GM19035 (cell line): ENCODE results near the gene GALNT15.

Experiments used
- ATAC-seq: cut with Tn5 transposase; IDR thresholded peaks from one replicate; pipeline ENCODE4 v1.9.1; 2021; ENCODE audit not compliant: unreplicated experiment

The GALNT15 gene, protein sequence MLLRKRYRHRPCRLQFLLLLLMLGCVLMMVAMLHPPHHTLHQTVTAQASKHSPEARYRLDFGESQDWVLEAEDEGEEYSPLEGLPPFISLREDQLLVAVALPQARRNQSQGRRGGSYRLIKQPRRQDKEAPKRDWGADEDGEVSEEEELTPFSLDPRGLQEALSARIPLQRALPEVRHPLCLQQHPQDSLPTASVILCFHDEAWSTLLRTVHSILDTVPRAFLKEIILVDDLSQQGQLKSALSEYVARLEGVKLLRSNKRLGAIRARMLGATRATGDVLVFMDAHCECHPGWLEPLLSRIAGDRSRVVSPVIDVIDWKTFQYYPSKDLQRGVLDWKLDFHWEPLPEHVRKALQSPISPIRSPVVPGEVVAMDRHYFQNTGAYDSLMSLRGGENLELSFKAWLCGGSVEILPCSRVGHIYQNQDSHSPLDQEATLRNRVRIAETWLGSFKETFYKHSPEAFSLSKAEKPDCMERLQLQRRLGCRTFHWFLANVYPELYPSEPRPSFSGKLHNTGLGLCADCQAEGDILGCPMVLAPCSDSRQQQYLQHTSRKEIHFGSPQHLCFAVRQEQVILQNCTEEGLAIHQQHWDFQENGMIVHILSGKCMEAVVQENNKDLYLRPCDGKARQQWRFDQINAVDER

GRCh38 chr3:16174389-16174788 lies at the start of gene GALNT15:
Gene GALNT15, plus strand, starts transcription at chr3:16174680. Its CDS starts 472 bp downstream, at chr3:16175152.
- ATAC-seq, result no peak

GRCh38 chr3:16126634-16127033 lies 47.8 kb upstream of the GALNT15 start:
- no peak for ATAC-seq

DNA sequence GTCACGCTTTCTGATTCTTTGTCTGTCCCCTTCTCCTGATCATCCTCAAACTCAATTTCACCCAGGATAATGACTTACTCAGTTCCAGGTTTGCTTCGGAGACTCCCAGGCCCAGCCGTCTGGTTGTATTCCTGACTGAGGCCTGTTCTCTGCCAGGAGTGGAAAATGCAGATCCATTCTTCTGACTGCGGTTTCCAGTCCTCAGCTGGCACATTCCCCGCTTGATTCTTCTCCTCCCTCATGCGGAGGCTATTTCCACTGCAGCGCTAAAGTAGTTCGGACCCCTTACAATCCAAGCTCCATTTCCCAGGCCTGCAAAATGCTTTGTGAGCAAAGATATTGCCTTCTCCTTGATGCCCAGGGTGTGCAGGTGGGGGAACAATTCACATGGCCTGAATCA lies 47.2 kb upstream of the GALNT15 start:
- ATAC-seq, result no peak

GRCh38 chr3:16130066-16130465 lies 44.4 kb upstream of the GALNT15 start:
- ATAC-seq, result no peak

GRCh38 chr3:16132190-16132589 lies 42.3 kb upstream of the GALNT15 start:
- ATAC-seq, result no peak

DNA sequence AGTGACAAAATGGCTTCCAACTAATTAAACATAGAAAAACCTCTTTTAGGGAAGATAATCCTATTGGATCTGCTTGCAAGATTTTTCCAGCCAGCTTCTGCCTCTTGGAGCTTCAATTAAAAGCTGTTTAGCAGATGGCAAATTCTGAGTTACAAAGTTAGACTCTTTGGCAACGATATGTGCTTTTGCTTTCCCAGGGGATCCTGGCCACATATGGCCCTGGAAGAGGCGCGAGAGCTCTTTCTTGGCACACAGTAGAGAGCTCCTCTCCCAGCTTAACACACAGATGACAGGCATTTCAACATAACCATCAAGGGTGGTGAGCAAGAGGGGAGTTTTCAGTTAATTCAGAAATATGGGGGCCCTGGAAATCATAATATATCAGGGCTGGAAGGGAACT lies 41.6 kb upstream of the GALNT15 start:
- no peak for ATAC-seq

DNA sequence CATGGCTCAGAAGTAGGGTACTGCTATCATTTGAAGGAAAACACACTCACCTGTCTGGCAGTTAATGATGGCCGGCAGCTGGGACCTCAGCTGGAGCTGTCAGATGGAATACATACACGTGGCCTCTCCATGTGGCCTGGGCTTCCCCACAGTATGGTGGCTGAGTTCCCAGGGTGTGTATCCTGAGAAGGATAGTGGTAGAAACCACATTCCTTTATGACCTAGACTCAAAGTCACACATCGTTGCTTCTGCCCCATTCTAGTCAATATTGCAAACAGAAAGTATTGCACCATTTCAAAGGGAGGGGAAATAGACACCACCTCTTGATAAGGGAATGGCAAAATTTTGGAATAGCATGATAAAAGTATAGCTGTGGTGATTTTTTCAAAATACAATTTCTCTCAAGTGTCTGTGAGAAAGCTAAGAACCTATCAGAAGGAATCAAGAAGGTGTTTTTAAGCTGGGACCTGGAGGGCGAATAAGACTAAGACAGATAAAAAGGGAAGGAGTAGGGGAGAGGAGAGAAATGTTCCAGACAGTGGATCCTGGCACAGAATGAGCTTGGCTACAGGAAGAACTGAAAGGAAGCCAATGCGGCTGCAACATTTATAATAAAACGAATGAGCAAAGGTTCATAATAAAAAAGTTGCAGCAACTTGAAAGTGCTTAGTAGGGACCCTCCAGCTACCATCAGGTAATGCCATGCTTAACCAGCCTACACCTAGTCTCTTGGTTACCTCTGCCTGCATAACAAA lies 40.1 kb upstream of the GALNT15 start:
- ATAC-seq, result no peak

DNA sequence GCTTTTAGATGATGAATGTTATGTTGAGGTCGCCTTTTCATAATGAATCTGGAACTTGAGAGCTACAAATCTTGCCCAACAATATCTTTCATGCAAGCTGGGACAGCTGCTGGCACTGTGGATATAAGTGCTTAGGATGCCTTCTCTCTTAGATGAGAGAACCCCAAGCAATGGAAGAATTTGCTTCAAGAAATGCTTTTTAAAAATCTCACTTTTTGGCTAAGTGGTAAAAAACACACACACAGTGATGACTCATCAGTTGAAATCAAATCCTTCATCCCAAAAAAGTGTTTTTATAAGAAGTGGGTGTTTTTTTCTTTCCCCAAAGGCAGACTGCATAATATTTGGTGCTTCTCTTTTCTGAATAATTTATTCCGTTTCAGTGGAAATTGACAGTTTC lies 38.4 kb upstream of the GALNT15 start:
- no peak for ATAC-seq

DNA sequence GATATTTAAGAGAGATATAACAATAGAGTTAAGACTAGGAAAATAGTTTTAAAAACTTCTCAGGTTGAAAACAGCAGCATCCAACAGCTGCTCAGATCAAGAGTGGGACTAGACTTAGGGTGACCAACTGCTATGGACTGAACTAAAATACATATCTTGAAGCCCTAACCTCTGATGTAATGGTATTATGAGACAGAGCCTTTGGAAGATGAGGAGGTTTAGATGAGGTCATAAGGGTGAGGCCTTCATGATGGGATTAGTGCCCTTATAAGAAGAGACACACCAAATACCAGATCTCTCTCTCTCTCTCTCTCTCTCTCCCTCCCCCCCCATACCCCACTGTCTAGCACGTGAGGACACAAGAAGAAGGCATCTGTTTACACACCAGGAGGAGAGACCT lies 37.4 kb upstream of the GALNT15 start:
- no peak for ATAC-seq

DNA sequence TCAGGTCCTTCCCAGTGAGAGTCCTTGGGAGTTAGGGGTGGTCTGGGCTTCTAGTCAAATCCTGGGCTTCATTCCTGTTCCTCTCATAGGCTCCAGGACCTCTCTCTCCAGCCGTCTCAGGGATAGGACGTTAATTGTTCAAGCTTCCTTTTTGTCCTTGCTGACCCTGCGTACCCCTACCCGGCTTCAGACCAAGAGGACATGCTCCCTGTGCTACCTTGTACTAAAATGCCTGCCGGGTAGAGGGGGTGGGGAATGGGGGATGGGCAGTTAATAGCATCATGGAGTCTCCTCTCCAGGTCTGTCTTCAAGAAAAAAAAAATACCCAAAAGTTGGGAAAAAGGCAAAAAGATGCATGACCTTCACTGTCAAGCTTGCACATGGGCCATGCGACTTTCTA lies 36.5 kb upstream of the GALNT15 start:
- no peak for ATAC-seq

DNA sequence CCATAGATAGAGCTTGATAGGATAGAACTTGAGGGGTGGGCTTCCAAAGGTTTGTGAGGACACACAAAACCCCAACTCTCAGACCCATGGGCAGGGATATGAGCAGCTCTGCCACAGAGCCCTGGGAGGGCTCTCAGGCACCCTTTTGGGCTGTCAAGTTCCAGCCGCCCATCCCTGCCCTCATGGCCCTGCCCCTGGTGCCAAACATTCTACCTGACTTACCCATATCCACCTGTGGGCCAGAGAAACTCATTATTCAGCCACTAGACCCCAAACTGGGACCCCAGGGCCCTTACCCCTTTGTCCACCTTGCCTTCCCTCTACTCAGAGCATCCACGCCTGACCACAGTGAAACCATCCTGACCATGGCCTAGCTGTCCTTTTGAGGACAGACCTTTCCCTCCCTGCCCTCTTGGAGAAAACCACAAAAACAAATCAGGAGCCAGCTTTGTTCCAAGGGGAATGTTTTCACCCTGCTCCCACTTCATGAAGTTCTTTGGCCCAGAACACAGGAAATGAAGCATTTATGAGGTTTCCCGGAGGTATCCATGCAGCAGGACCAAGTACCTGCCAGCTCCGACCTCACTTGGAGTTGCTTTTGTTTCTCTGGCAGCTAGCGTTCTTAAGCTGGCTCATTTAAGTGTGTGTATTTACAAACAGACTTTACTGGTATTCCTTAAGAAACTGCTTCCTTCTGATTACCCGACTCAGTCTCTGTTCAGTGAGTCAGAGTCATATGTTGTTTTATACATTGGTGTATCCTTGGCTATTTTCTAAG lies 34.2 kb upstream of the GALNT15 start:
- ATAC-seq, result no peak

DNA sequence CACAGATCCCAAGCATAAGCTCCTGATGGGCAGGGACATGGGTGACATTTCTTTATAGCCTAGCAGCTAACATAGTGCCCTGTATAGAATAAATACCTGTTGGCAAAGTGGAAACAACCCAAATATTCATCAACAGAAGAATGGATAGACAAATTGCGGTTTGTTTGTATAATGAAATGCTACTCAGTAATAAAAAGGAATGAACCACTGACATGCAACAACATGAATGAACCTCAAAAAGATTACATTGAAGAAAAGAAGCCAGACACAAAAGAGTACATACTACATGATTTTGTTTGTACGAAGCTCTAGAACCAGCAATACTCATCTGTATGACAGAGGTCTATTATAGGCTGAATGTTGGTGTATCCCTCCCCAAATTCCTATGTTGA lies 33.6 kb upstream of the GALNT15 start:
- no peak for ATAC-seq

DNA sequence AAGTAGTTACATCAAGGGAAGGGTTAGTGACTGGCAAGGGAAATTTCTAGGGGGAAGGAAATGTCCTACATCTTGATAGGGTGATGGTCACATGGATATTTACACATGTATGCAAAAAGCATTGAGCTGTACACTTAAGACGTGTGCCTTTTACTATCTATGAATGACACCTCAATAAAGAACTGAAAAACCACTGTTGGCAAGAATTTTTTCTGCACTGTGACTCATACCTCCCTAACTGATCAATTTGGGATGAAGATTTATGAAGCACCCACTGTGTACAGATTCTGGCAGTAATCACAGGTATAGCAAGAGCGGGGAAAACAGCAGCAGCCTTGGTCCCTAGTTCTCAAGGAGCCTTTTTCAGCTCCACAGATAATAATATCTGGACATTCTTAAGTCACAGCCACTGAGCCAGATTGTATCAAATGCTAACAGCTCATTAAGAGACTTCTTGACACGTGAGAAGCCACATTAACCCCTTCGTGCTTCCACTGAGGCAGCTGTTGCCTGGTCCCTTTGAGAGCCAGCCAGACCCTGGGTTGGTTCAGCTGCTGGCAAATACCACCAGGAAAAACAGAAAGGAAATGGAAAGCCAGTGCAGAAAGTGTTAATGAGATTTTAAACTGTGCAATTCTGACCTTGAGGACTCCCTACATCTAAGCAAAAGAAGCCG lies 32.0 kb upstream of the GALNT15 start:
- no peak for ATAC-seq

- ATAC-seq, result no peak
Measured at GRCh38 chr3:16143861-16144447, 30.5 kb upstream of the GALNT15 start.

DNA sequence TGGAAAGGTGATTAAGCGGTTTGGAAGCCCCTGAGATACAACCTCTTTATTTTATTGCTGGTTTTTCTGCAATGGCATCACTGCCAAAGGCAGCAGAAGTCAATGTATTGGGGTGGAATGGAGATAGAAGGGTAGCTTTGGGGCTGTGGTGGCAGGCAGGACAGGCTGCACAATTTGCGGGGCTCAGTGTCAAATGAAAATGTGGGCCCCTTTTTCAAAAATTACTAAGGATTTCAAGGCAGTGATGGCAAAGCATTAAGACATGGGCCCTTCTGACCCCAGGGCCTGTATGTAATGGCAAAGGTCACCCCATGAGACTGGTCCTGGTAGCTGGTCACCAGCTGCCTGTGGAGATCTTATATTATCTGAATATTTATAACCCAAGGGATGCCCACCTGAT lies 29.3 kb upstream of the GALNT15 start:
- no peak for ATAC-seq

DNA sequence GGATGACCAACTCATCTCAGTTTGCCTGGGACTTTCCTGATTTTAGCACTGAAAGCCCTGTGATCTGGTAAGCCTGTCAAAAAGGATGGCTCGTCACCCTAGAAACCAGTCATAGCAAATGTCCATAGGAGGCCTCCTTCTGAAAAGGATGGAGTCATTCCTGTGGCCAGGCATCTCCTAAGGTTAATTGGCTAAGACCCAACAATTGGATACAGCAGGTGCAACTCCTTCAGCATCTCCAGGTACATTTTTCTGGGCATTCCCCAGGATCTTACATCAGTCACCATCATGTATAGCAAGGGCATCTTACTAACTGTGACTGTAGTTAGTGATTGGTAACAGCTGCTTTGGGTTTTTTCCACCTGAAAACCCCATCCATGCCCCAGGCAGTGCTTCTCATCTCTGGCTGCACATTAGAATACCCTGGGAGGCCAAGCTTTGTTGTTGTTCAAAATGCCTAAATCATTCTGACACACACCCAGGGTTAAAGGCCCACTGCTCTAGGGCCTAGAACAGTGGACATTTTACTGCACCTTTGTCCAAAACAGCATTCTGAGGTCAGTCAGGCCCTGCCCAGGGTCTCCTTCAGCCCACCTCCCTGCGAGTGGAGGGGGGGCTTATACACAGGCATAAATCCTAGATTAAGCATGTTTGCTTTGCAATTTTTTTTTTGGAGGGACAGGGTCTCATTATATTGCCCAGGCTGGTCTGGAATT lies 28.3 kb upstream of the GALNT15 start:
- peak; percentile 56 for ATAC-seq

DNA sequence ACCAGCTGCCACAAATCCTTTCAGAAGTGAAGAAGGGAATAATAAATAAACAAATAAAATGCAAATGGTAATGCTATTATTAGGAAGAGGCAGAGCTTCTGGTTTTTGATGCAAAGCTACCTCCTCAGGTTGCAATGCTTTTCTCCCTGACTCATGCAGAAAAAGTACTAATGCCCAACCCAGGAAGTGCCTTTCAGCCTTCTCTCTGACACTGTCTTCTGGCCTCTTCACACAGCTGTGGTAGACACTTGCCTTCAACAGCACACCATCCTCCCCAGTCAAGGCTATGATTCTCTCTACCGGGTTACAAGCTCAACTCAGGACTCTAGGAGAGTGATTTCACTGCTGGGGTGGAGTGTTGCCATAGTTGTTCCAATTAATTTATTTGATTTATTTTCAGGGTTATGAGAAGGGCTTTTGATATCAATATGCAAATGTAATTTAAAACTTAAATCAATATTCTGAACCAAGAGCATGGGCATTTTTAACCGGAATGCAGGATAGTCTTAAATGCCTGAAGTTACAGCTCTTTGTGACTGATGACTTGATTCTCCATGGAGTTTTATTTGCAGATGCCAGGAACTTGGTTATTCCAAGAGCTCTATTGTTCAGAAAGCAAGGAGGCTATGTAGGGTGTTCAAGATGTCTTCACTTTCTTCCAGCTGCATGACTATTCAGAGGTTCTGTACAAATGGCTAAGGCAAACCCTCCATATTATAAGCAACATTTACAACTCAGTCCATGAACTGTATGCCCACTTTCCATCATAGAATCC lies 27.1 kb upstream of the GALNT15 start:
- ATAC-seq, result no peak

GRCh38 chr3:16148213-16148612 lies 26.3 kb upstream of the GALNT15 start:
- no peak for ATAC-seq

- ATAC-seq, result no peak
Measured at GRCh38 chr3:16148783-16149182, 25.7 kb upstream of the GALNT15 start.
